Measurements from ENCODE around the gene C11orf21. TPM values are rescaled to one million over a fixed set of nuclear protein-coding genes. Genes with fewer than 3 reads are reported as not detected.
A peak's percentile ranks its signal among the peaks of the same experiment; 100 is the strongest.

Gene C11orf21
- total and polyA plus RNA-seq, 9 of the 15 experiments (the other 6 are each of a cell fraction or from before 2014, with no cell fraction given) = 0.10 to 2.6 (median 2.0) TPM

GRCh38 chr11:2300936-2301630 lies 635 bp downstream of the C11orf21 start:
- Histone ChIP-seq H3K4me3 (peak overlapping the region; percentile 3; the same call in 1 of the 2 replicates), H3K36me3 (ENCODE audit: control insufficient read depth, insufficient read depth, low read length) (no peaks in the 10 kb centered on the region), H3K27me3 (ENCODE audit: control insufficient read depth in 2 of 2, insufficient read depth in 2 of 2, low read length in 2 of 2) (no peaks in the 10 kb centered on the region; a peak in 1 of 5 replicates), H3K9me3 (replicated peaks; ENCODE audit: control insufficient read depth, insufficient read depth, low read depth, low read length) (no peaks in the 10 kb centered on the region), H3K9me1 (ENCODE audit: control insufficient read depth, insufficient read depth, low read length) (no peaks in the 10 kb centered on the region), H3K27ac (ENCODE audit: extremely low read depth, low read depth, low read length) (peak overlapping the region; percentile 39), H3K79me2 (ENCODE audit: control insufficient read depth, insufficient read depth, low read length) (peaks cover 21% of the 10 kb centered on the region; the same call in 2 of the 3 replicates), H4K20me1 (replicated peaks; ENCODE audit: control insufficient read depth, insufficient read depth, low read length) (no peaks in the 10 kb centered on the region), H3K9ac (ENCODE audit: insufficient read depth in 1 of 2, low read depth in 2 of 2, low read length in 2 of 2) (peak overlapping the region; percentile 50 to 82; a peak in 3 of 4 replicates), H3K4me1 (replicated peaks in 1 of 2; ENCODE audit: control insufficient read depth in 2 of 2, insufficient read depth in 2 of 2, low read length in 2 of 2) (peaks cover 56 to 87% of the 10 kb centered on the region in 2 experiments), H3K4me2 (ENCODE audit: insufficient read depth, low read length) (peak overlapping the region; percentile 67), H2AFZ (ENCODE audit: low read depth, low read length) (peak overlapping the region; percentile 73)
- CTCF ChIA-PET (ENCODE audit: low intra/inter-chr PET ratio) = interaction anchor here (3.2 kb wide), 1 partner anchor 104 kb away, joined by 21 read pairs; no protein-coding TSS in a partner anchor
- FAIRE-seq (no peak), ATAC-seq (no peak), DNase-seq (ENCODE audit: extremely low read depth in 1 of 4, low spot score in 3 of 4) (peak in 1 of 4 experiments; percentile 37)
- BruUV-seq (replicated peaks) = no TSS peak
- in situ Hi-C loops (cut with MboI) (no loop called here), intact Hi-C loops (cut with micrococcal nuclease) (loop anchor here (10.0 kb wide), 2 partner anchors 234 to 594 kb away; no protein-coding TSS in a partner anchor)
- TF ChIP-seq ZNF589 (CRISPR knock-in tag; IDR thresholded peaks at IDR 0.05; ENCODE audit: low read depth) = peak; percentile 45; the same call in 1 of the 2 replicates
- TF ChIP-seq ZNF76 (CRISPR knock-in tag; IDR thresholded peaks at IDR 0.05; ENCODE audit: borderline replicate concordance) = no peak
- no peak for TF ChIP-seq PCBP1 (IDR thresholded peaks at IDR 0.05; ENCODE audit: low read depth, low read length, poor library complexity, severe bottlenecking)
- 0 out of 2 replicates have a peak, but pooled peaks have one; percentile 8 for TF ChIP-seq EGR1 (conservative IDR thresholded peaks at IDR 0.05)
- no peak for TF ChIP-seq ZNF639 (CRISPR knock-in tag; conservative IDR thresholded peaks at IDR 0.05 in 1 of 2, IDR thresholded peaks at IDR 0.05 in 1 of 2)
- TF ChIP-seq ZNF449 (CRISPR knock-in tag; IDR thresholded peaks at IDR 0.05) = no peak
- TF ChIP-seq HIVEP1 (CRISPR knock-in tag; IDR thresholded peaks at IDR 0.05) = no peak
- TF ChIP-seq MAX (CRISPR knock-in tag; IDR thresholded peaks at IDR 0.05) = no peak
- TF ChIP-seq C11orf30 (IDR thresholded peaks at IDR 0.05; ENCODE audit: low read depth) = no peak
- TF ChIP-seq RBM25 (IDR thresholded peaks at IDR 0.05; ENCODE audit: low read depth, low read length, severe bottlenecking) = no peak
- TF ChIP-seq TFAP4 (CRISPR knock-in tag; IDR thresholded peaks at IDR 0.05; ENCODE audit: borderline replicate concordance) = peak; percentile 31; the same call in 1 of the 2 replicates
- TF ChIP-seq POLR3G (IDR thresholded peaks at IDR 0.05; ENCODE audit: extremely low read depth, insufficient read length, insufficient replicate concordance) = no peak
- TF ChIP-seq CTBP1 (IDR thresholded peaks at IDR 0.05; ENCODE audit: borderline replicate concordance) = no peak
- no peak for TF ChIP-seq ZNF282 (CRISPR knock-in tag; IDR thresholded peaks at IDR 0.05)
- TF ChIP-seq ZFX (CRISPR knock-in tag; IDR thresholded peaks at IDR 0.05) = peak; percentile 7; the same call in 1 of the 2 replicates
- TF ChIP-seq ELF1 (tag; IDR thresholded peaks at IDR 0.05) = no peak
- 37% methylated on average over 18 of the region's 24 CpGs for WGBS (ENCODE audit: insufficient coverage, low coverage, missing lambda C conversion rate)
- POLR2A ChIA-PET = interaction anchor here (0.6 kb wide), 1 partner anchor 903 kb away, joined by 3 read pairs; no protein-coding TSS in a partner anchor

Measured in K562 (cell line).